Endometrium (tissue), 2 donors: ENCODE measurements around the gene ALDH4A1.

ENCODE experiments used
- FAIRE-seq: peaks from 2 replicates; lab custom pipeline; 2012; peaks lifted over from hg19 to GRCh38; lab: Jason Lieb, UNC
- donor health status: control.
- donor health status: control.

The ALDH4A1 gene

GRCh38 chr1:18921516-18922251 is 19.3 kb upstream of the ALDH4A1 start:
- FAIRE-seq = no peak

- no peak for FAIRE-seq
Measured at GRCh38 chr1:18920931-18921330, 18.6 kb upstream of the ALDH4A1 start.

GRCh38 chr1:18919956-18920355 is 17.6 kb upstream of the ALDH4A1 start:
- no peak for FAIRE-seq

- FAIRE-seq = no peak
Measured at GRCh38 chr1:18919197-18919905, 17.0 kb upstream of the ALDH4A1 start.

- no peak for FAIRE-seq
Measured at GRCh38 chr1:18918417-18918816, 16.1 kb upstream of the ALDH4A1 start.

GRCh38 chr1:18917071-18917799 is 14.9 kb upstream of the ALDH4A1 start:
- no peak for FAIRE-seq

GRCh38 chr1:18915341-18915740 is 13.0 kb upstream of the ALDH4A1 start:
- FAIRE-seq = no peak

- FAIRE-seq = no peak
Measured at GRCh38 chr1:18913065-18913835, 10.9 kb upstream of the ALDH4A1 start.

GRCh38 chr1:18912550-18912949 is 10.2 kb upstream of the ALDH4A1 start:
- FAIRE-seq = no peak

- FAIRE-seq = no peak
Measured at GRCh38 chr1:18908911-18909771, 6.8 kb upstream of the ALDH4A1 start.

- FAIRE-seq = no peak
Measured at GRCh38 chr1:18907917-18908845, 5.8 kb upstream of the ALDH4A1 start.

- FAIRE-seq = no peak
Measured at GRCh38 chr1:18907021-18907916, 4.9 kb upstream of the ALDH4A1 start.

GRCh38 chr1:18903291-18903756 is 969 bp upstream of the ALDH4A1 start:
- FAIRE-seq = no peak

GRCh38 chr1:18901952-18902522 is 318 bp downstream of the ALDH4A1 start:
- no peak for FAIRE-seq

GRCh38 chr1:18901147-18901951 is 1.0 kb downstream of the ALDH4A1 start:
- FAIRE-seq = no peak

- FAIRE-seq = no peak
Measured at GRCh38 chr1:18900303-18900841, 2.0 kb downstream of the ALDH4A1 start.

- no peak for FAIRE-seq
Measured at GRCh38 chr1:18899363-18900049, 2.8 kb downstream of the ALDH4A1 start.
